GM21447 (cell line): ENCODE data around the gene PLXNA4.

Experiments used
- ATAC-seq: cut with Tn5 transposase; IDR thresholded peaks from one replicate; pipeline ENCODE4 v1.9.1; 2021; ENCODE audit not compliant: unreplicated experiment

PLXNA4 gene

GRCh38 chr7:132290021-132290420, 286.2 kb downstream of the PLXNA4 start:
- ATAC-seq: no peak

- no peak for ATAC-seq
Observed at GRCh38 chr7:132286836-132287235, 289.4 kb downstream of the PLXNA4 start.

GRCh38 chr7:132280335-132280734, 295.9 kb downstream of the PLXNA4 start:
- no peak for ATAC-seq

- ATAC-seq: no peak
Observed at GRCh38 chr7:132279718-132280117, 296.6 kb downstream of the PLXNA4 start.

GRCh38 chr7:132276976-132277725, 299.1 kb downstream of the PLXNA4 start:
- ATAC-seq: no peak

- no peak for ATAC-seq
Observed at GRCh38 chr7:132276234-132276630, 300.0 kb downstream of the PLXNA4 start.

- no peak for ATAC-seq
Observed at GRCh38 chr7:132275416-132276233, 300.6 kb downstream of the PLXNA4 start.

- no peak for ATAC-seq
Observed at GRCh38 chr7:132272763-132273371, 303.4 kb downstream of the PLXNA4 start.

- ATAC-seq: no peak
Observed at GRCh38 chr7:132270517-132270916, 305.8 kb downstream of the PLXNA4 start.

GRCh38 chr7:132269718-132270117, 306.6 kb downstream of the PLXNA4 start:
- ATAC-seq: no peak

GRCh38 chr7:132263151-132263550, 313.1 kb downstream of the PLXNA4 start:
- no peak for ATAC-seq

- no peak for ATAC-seq
Observed at GRCh38 chr7:132262160-132262470, 314.2 kb downstream of the PLXNA4 start.

GRCh38 chr7:132261327-132262159, 314.7 kb downstream of the PLXNA4 start:
- ATAC-seq: no peak

GRCh38 chr7:132258231-132258630, 318.0 kb downstream of the PLXNA4 start:
- ATAC-seq: no peak

GRCh38 chr7:132257253-132257652, 319.0 kb downstream of the PLXNA4 start:
- ATAC-seq: no peak

- ATAC-seq: no peak
Observed at GRCh38 chr7:132256721-132257212, 319.5 kb downstream of the PLXNA4 start.

GRCh38 chr7:132255898-132256297, 320.4 kb downstream of the PLXNA4 start:
- no peak for ATAC-seq

GRCh38 chr7:132255115-132255797, 321.0 kb downstream of the PLXNA4 start:
- no peak for ATAC-seq

GRCh38 chr7:132254455-132254854, 321.8 kb downstream of the PLXNA4 start:
- ATAC-seq: no peak

- no peak for ATAC-seq
Observed at GRCh38 chr7:132252793-132253100, 323.5 kb downstream of the PLXNA4 start.

- no peak for ATAC-seq
Observed at GRCh38 chr7:132251327-132251659, 325.0 kb downstream of the PLXNA4 start.
